Jurkat, Clone E6-1 (cell line): ENCODE data around the gene CRB3.

ENCODE experiments used
- DNase-seq: peaks from one replicate; pipeline ENCODE4 v3.0.0-alpha.2; 2011; ENCODE audit warnings: low read depth, low spot score
- H3K4me3 ChIP-seq: 2 replicates; pipeline ENCODE4 v1.5.1; 2011; ENCODE audit warnings: mild to moderate bottlenecking, low read length, control low read depth, moderate library complexity

CRB3 gene

GRCh38 chr19:6509118-6509971 is 45.3 kb downstream of the CRB3 start:
- no peak for DNase-seq
- no peak overlapping the region for H3K4me3 ChIP-seq

GRCh38 chr19:6510618-6511017 is 46.5 kb downstream of the CRB3 start:
- no peak for DNase-seq
- H3K4me3 ChIP-seq: no peak overlapping the region

GRCh38 chr19:6514089-6514488 is 50.0 kb downstream of the CRB3 start:
- no peak overlapping the region for H3K4me3 ChIP-seq
- no peak for DNase-seq

- H3K4me3 ChIP-seq: no peak overlapping the region
- DNase-seq: no peak
Observed at GRCh38 chr19:6514926-6515544, 51.0 kb downstream of the CRB3 start.

- DNase-seq: peak; percentile 91
- peak overlapping the region; percentile 82 for H3K4me3 ChIP-seq
Observed at GRCh38 chr19:6516018-6516658, 52.1 kb downstream of the CRB3 start.
